SH-SY5Y (cell line): ENCODE results near the gene ZNF284.

Experiments used
- GATA2 ChIP-seq: IDR thresholded peaks from 2 replicates; pipeline ENCODE4 v1.6.1; 2011; ENCODE audit warnings: mild to moderate bottlenecking, low read depth, low read length
- GATA3 ChIP-seq: IDR thresholded peaks from 2 replicates; pipeline ENCODE4 v1.6.1; 2011; ENCODE audit warnings: low read depth, mild to moderate bottlenecking, low read length, moderate library complexity

ZNF284 gene

GRCh38 chr19:44072543-44073401, 813 bp downstream of the ZNF284 start:
- TF ChIP-seq GATA2, result no peak
- no peak for TF ChIP-seq GATA3

- TF ChIP-seq GATA3, result no peak
- no peak for TF ChIP-seq GATA2
Measured at GRCh38 chr19:44076325-44076724, 4.4 kb downstream of the ZNF284 start.

- TF ChIP-seq GATA2, result no peak
- no peak for TF ChIP-seq GATA3
Measured at GRCh38 chr19:44092108-44092507, 20.1 kb downstream of the ZNF284 start.

GRCh38 chr19:44093931-44094765, 22.2 kb downstream of the ZNF284 start, which contains the start of gene ZNF224:
TSS of gene ZNF224 (plus strand) at chr19:44094361. CDS start at chr19:44097874, 3,513 bp downstream.
- TF ChIP-seq GATA2 (no peak), GATA3 (no peak)

- TF ChIP-seq GATA3 (no peak), GATA2 (no peak)
Measured at GRCh38 chr19:44107751-44108150, 35.8 kb downstream of the ZNF284 start.

GRCh38 chr19:44109458-44109857, 37.5 kb downstream of the ZNF284 start:
- TF ChIP-seq GATA3 (no peak), GATA2 (no peak)

- TF ChIP-seq GATA3 (no peak), GATA2 (no peak)
Measured at GRCh38 chr19:44111910-44112463, 40.0 kb downstream of the ZNF284 start.

- no peak for TF ChIP-seq GATA3
- TF ChIP-seq GATA2, result no peak
Measured at GRCh38 chr19:44112802-44113137, 40.8 kb downstream of the ZNF284 start.

- no peak for TF ChIP-seq GATA2
- no peak for TF ChIP-seq GATA3
Measured at GRCh38 chr19:44113138-44113783, 41.3 kb downstream of the ZNF284 start, which contains the start of gene ZNF225. TSS of gene ZNF225 (plus strand) at chr19:44113399. CDS start at chr19:44115828, 2,429 bp downstream.

GRCh38 chr19:44113784-44114390, 41.9 kb downstream of the ZNF284 start:
- TF ChIP-seq GATA3, result no peak

- TF ChIP-seq GATA2 (no peak), GATA3 (no peak)
Measured at GRCh38 chr19:44131955-44132354, 60.0 kb downstream of the ZNF284 start.
